ENCODE measurements around the gene MYBBP1A. TPM values are rescaled to one million over a fixed set of nuclear protein-coding genes. Genes with fewer than 3 reads are reported as not detected.

Gene MYBBP1A
- total RNA-seq, 1 donor from 2014 or later = 88.7 TPM

- intact Hi-C loops (cut with micrococcal nuclease) = no loop called here
Observed at GRCh38 chr17:4539025-4539424, 16.2 kb downstream of the MYBBP1A start.

GRCh38 chr17:4538236-4539002 lies 16.8 kb downstream of the MYBBP1A start:
- intact Hi-C loops (cut with micrococcal nuclease) = no loop called here

DNA sequence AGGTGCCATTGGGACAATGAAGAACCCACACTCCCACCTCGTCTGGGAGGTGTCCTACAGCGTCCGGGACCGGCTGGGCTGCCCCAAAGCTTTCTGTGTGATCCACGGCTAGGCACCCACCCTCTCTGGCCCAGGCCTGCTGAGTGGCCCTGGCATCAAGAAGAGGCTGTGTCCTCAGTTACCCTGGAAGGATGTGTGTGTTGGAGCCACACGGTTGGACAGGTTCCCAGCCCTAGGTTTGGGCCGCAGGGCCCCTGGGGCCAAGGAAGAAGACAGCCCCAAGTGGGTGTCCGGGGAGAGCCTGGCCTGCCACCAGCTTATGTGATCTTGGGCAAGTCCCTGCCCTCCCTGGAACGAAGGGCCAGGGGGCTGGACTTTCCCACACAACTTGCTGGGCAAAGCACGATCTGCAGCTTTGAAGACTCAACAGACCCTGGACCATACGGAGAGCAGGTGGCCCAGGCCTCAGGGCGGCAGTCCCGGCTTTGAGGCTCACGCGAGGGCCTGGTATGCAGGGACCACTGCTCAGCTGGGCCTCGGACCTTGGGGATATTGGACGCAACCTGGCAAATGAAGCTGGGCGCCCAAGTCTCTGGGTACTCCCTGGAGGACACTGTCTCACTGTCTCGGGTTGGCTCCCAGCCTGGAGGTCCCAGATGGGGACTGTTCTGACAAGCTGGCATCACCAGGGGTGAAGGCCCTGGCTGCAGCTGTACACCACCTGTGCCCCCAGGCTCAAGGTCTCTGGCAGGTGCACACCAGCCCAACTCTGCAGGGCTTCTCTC lies 17.5 kb downstream of the MYBBP1A start:
- intact Hi-C loops (cut with micrococcal nuclease) = no loop called here

- intact Hi-C loops (cut with micrococcal nuclease) = no loop called here
Observed at GRCh38 chr17:4536742-4537411, 18.3 kb downstream of the MYBBP1A start.

DNA sequence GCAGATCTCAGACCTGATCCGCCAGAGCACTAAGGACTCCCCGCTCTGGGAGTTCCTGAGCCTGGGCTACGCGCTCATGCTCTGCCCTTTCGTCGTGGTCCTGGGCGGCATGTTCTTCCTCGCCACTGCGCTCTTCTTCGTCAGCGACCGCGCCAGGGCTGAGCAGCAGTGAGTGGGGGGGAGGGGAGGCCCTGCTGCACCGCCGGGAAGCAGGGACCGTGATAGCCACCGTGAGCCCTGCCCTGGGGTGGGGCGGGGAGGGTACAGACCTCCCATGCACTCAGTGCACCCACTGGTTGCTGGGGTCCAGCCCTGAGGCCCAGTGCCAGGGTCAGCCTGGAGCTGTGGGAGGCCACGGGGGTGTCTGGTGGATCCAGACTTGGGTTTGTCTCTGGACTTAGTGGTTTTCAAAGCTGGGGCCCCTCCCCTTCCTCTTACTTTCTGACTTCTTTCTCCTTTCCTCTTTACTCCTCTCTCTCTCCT lies 18.9 kb downstream of the MYBBP1A start:
- intact Hi-C loops (cut with micrococcal nuclease) = no loop called here

- intact Hi-C loops (cut with micrococcal nuclease) = no loop called here
Observed at GRCh38 chr17:4535667-4536258, 19.4 kb downstream of the MYBBP1A start.

DNA sequence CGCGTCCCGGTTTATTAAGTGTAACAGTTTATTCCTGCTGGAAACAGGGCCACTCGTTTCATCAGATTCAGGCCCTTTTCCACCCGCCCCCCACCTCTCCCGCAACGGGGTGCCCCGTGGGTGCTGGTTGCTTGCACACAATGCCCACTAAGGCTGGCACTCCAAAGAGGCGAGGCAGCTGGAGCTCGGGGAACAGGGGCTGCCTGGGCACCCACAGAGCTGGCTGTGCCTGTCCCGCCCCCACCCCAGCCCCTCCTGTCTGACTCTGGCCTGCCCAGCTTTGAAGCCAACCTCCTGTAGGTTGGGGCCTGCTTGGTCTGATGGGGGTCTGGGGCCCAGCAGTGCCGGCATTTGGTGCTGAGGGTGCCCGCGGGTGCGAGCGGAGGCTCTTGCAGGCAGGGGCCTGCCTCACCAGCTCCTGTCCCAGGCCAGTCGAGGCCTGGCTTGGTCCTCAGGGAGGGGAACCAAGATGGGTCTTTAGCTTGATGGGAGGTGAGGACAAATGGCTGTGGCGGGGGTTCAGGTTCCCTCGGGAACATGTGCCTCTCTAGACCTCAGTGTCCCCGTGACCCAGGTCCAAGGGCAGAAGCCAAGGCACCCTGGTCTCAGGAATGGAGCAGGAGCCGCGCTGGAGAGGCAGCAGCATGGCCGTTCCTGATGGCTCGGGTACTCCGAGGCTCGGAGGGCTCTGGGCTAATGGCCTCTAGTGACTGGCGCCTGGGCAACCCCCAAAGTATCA lies 20.1 kb downstream of the MYBBP1A start:
- intact Hi-C loops (cut with micrococcal nuclease) = no loop called here

- intact Hi-C loops (cut with micrococcal nuclease) = no loop called here
Observed at GRCh38 chr17:4534515-4534914, 20.7 kb downstream of the MYBBP1A start.

GRCh38 chr17:4533523-4534504 lies 21.4 kb downstream of the MYBBP1A start:
- intact Hi-C loops (cut with micrococcal nuclease) = no loop called here

DNA sequence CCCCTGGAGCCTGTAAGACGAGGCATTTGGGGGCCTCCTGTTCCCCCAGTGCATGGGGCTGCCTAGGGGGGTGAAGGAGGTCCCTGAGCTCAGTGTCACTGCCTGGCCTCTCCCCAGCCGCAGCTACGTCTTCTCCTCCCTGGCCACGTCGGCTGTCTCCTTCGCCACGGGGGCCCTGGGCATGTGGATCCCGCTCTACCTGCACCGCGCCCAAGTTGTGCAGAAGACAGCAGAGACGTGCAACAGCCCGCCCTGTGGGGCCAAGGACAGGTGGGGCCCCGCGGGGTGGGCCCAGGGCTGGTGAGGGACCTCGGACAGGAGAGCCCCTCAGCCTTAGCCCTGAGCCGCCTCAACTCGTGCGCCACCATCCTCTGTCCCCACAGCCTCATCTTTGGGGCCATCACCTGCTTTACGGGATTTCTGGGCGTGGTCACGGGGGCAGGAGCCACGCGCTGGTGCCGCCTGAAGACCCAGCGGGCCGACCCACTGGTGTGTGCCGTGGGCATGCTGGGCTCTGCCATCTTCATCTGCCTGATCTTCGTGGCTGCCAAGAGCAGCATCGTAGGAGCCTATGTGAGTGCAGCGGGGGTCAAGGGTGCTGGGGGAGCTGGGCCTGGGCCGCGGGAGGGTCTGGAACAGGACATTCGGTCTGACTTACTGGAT lies 22.2 kb downstream of the MYBBP1A start:
- intact Hi-C loops (cut with micrococcal nuclease) = no loop called here

GRCh38 chr17:4531988-4532736 lies 23.0 kb downstream of the MYBBP1A start:
- intact Hi-C loops (cut with micrococcal nuclease) = no loop called here

- intact Hi-C loops (cut with micrococcal nuclease) = no loop called here
Observed at GRCh38 chr17:4530799-4531730, 24.1 kb downstream of the MYBBP1A start.

- intact Hi-C loops (cut with micrococcal nuclease) = no loop called here
Observed at GRCh38 chr17:4529533-4530152, 25.5 kb downstream of the MYBBP1A start.

DNA sequence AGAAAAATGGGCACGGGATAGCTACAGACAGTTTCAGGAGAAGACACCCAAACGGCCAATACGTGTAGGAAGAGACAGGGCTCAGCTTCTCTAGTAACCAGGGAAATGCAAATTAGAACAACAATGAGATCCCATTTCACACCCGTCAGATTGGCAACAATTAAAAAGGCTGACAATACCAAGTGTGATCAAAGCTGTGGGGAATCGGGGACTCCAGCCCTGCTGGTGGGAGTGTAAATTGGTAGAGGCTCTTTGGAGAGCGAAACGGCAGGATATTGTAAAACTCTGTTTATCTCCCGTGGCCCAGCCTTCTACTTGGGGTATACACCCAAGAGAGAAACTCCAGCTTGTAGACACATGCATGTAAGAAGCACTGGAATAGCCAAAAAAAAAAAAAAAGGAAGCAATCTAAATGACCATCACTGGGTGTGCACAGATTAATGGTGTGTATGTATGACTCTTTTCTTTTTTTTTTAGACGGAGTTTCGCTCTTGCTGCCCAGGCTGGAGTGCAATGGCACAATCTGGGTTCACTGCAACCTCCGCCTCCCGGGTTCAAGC lies 27.5 kb downstream of the MYBBP1A start:
- intact Hi-C loops (cut with micrococcal nuclease) = no loop called here

DNA sequence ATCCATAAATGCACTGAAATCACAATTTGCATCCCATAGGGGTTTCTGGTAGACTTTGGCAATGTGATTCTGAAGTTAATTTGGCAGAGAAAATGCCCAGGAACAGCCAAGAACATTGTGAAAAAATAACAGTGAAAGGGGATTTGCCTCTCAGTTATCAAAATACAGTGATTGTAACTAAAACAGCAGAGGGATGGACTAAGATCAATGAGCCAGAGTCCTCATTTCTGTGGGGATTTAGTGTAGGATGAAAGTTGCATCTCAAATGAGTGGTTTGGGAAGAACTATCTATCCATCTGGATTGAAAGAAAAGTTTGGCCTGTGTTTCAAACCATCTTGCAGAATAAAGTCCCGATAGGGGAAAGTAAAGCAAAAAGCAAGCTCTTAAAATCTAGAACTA lies 28.1 kb downstream of the MYBBP1A start:
- intact Hi-C loops (cut with micrococcal nuclease) = no loop called here

GRCh38 chr17:4525691-4526397 lies 29.3 kb downstream of the MYBBP1A start:
- intact Hi-C loops (cut with micrococcal nuclease) = no loop called here
